Mucosa of rectum (tissue), 2 donors: ENCODE data around the gene TTC23.

Experiments
- H3K27ac ChIP-seq, 2 donors: one replicate each; pipeline ENCODE4 v1.7.0; 2013; ENCODE audit warnings: inconsistent platforms in 2 of 2, low read depth in 2 of 2, low read length in 2 of 2
- H3K27me3 ChIP-seq, 2 donors: one replicate each; pipeline ENCODE4 v1.7.0; 2013; ENCODE audit warnings: low read length in 2 of 2; ENCODE audit not compliant: control insufficient read depth in 2 of 2, insufficient read depth in 2 of 2
- H3K36me3 ChIP-seq, 2 donors: one replicate each; pipeline ENCODE4 v1.7.0; 2013; ENCODE audit warnings: low read length in 2 of 2; ENCODE audit not compliant: control insufficient read depth in 2 of 2, insufficient read depth in 2 of 2
- H3K4me1 ChIP-seq, 2 donors: one replicate each; pipeline ENCODE4 v1.7.0; 2013; ENCODE audit warnings: low read length in 2 of 2, mild to moderate bottlenecking in 1 of 2; ENCODE audit not compliant: control insufficient read depth in 2 of 2, insufficient read depth in 2 of 2
- H3K4me3 ChIP-seq, 2 donors: one replicate each; pipeline ENCODE4 v1.7.0; 2013; ENCODE audit warnings: low read length in 2 of 2
- H3K9ac ChIP-seq, 2 donors: one replicate each; pipeline ENCODE4 v1.7.0; 2013; ENCODE audit warnings: low read length in 2 of 2, low read depth in 1 of 2, mild to moderate bottlenecking in 1 of 2
- H3K9me3 ChIP-seq, 2 donors: one replicate each; pipeline ENCODE4 v1.7.0; 2013; ENCODE audit warnings: low read length in 2 of 2; ENCODE audit not compliant: control insufficient read depth in 2 of 2
- donor health status: healthy.
- donor health status: Normal muscosa, but diverticular disease.

Gene TTC23

GRCh38 chr15:99110093-99110492, 139.3 kb downstream of the TTC23 start:
- H3K4me1 ChIP-seq: peaks cover 7% of the 10 kb centered on the region in 2 donors
- no peaks in the 10 kb centered on the region for H3K9me3 ChIP-seq
- no peak overlapping the region for H3K4me3 ChIP-seq
- H3K9ac ChIP-seq: no peak overlapping the region
- peaks cover 3 to 10% of the 10 kb centered on the region in 2 donors for H3K27me3 ChIP-seq
- H3K36me3 ChIP-seq: no peaks in the 10 kb centered on the region
- H3K27ac ChIP-seq: peak overlapping the region in 1 of 2 donors; percentile 46

- Histone ChIP-seq H3K4me1 (peaks cover 7% of the 10 kb centered on the region in 2 donors), H3K27ac (peak overlapping the region in 1 of 2 donors; percentile 46)
These were observed 139.8 kb downstream of the TTC23 start for GRCh38 chr15:99109555-99110021.

GRCh38 chr15:99108993-99109392, 140.4 kb downstream of the TTC23 start:
- Histone ChIP-seq H3K36me3 (no peaks in the 10 kb centered on the region), H3K27me3 (peaks cover 3 to 10% of the 10 kb centered on the region in 2 donors), H3K4me3 (no peak overlapping the region), H3K9ac (peak overlapping the region in 1 of 2 donors; percentile 36), H3K27ac (no peak overlapping the region), H3K4me1 (peaks cover 7% of the 10 kb centered on the region in 2 donors), H3K9me3 (no peaks in the 10 kb centered on the region)

More at GRCh38 chr15:99109555-99110021, 139.8 kb downstream of the TTC23 start:
- Histone ChIP-seq H3K9me3 (no peaks in the 10 kb centered on the region), H3K9ac (peak overlapping the region in 1 of 2 donors; percentile 36), H3K36me3 (no peaks in the 10 kb centered on the region), H3K4me3 (no peak overlapping the region), H3K27me3 (peaks cover 3 to 10% of the 10 kb centered on the region in 2 donors)

GRCh38 chr15:99106417-99107220, 142.8 kb downstream of the TTC23 start:
- Histone ChIP-seq H3K4me1 (peaks cover 7% of the 10 kb centered on the region in 2 donors), H3K36me3 (no peaks in the 10 kb centered on the region), H3K27me3 (peaks cover 13 to 18% of the 10 kb centered on the region in 2 donors), H3K9me3 (no peaks in the 10 kb centered on the region), H3K27ac (peak overlapping the region; percentile 11 to 72), H3K9ac (no peak overlapping the region), H3K4me3 (peak overlapping the region; percentile 53 to 65)

- Histone ChIP-seq H3K27ac (peak overlapping the region; percentile 11 to 72), H3K9ac (peak overlapping the region; percentile 29 to 47), H3K4me1 (peaks cover 7% of the 10 kb centered on the region in 2 donors), H3K4me3 (peak overlapping the region; percentile 53 to 65), H3K9me3 (no peaks in the 10 kb centered on the region), H3K27me3 (peaks cover 13 to 18% of the 10 kb centered on the region in 2 donors), H3K36me3 (no peaks in the 10 kb centered on the region)
These were observed 143.7 kb downstream of the TTC23 start for GRCh38 chr15:99105514-99106341.

- H3K27me3 ChIP-seq: peaks cover 15 to 21% of the 10 kb centered on the region in 2 donors
- H3K9me3 ChIP-seq: no peaks in the 10 kb centered on the region
- H3K4me3 ChIP-seq: peak within 1 kb of the TSS; percentile 53 to 65
- peak within 1 kb of the TSS; percentile 29 to 47 for H3K9ac ChIP-seq
- peaks cover 7% of the 10 kb centered on the region in 2 donors for H3K4me1 ChIP-seq
- H3K36me3 ChIP-seq: no peaks in the 10 kb centered on the region
- peak within 1 kb of the TSS; percentile 21 to 72 for H3K27ac ChIP-seq
These were observed 144.4 kb downstream of the TTC23 start, which contains the start of gene SYNM for GRCh38 chr15:99104788-99105513. Gene SYNM, plus strand, starts transcription at chr15:99105080. Its CDS starts 120 bp downstream, at chr15:99105200.

GRCh38 chr15:99103279-99103678, 146.1 kb downstream of the TTC23 start:
- H3K9me3 ChIP-seq: no peaks in the 10 kb centered on the region
- no peak overlapping the region for H3K27ac ChIP-seq
- H3K9ac ChIP-seq: no peak overlapping the region
- no peak overlapping the region for H3K4me3 ChIP-seq
- peaks cover 7% of the 10 kb centered on the region in 2 donors for H3K4me1 ChIP-seq
- H3K27me3 ChIP-seq: peaks cover 19 to 29% of the 10 kb centered on the region in 2 donors
- H3K36me3 ChIP-seq: no peaks in the 10 kb centered on the region

- Histone ChIP-seq H3K9me3 (no peaks in the 10 kb centered on the region), H3K9ac (no peak overlapping the region), H3K4me3 (no peak overlapping the region), H3K36me3 (no peaks in the 10 kb centered on the region), H3K4me1 (peaks cover 7% of the 10 kb centered on the region in 2 donors), H3K27me3 (peaks cover 19 to 29% of the 10 kb centered on the region in 2 donors), H3K27ac (no peak overlapping the region)
These were observed 146.8 kb downstream of the TTC23 start for GRCh38 chr15:99102332-99103235.

GRCh38 chr15:99101501-99101900, 147.9 kb downstream of the TTC23 start:
- Histone ChIP-seq H3K4me1 (peaks cover 7% of the 10 kb centered on the region in 2 donors), H3K27ac (no peak overlapping the region), H3K36me3 (no peaks in the 10 kb centered on the region), H3K9ac (no peak overlapping the region), H3K4me3 (no peak overlapping the region), H3K27me3 (peaks cover 16 to 27% of the 10 kb centered on the region in 2 donors), H3K9me3 (no peaks in the 10 kb centered on the region)
